Coronary artery (tissue), 2 donors: ENCODE data around the gene OR2AT4.
"Not testable (repeated sequence)": the region's sequence is repeated elsewhere in the genome, so short reads cannot be mapped to it uniquely, and the experiment has no call there.

Source experiments
- DNase-seq: peaks from one replicate; pipeline ENCODE4 v3.0.0-alpha.2; 2017; ENCODE audit warnings: low spot score
- H3K27ac ChIP-seq, 2 donors: fragments of 200-600 bp; sonication (generic); one replicate each; pipeline ENCODE4 v1.5.1; 2016 to 2019
- H3K4me3 ChIP-seq: fragments of 200-600 bp; sonication (generic); 2 replicates; pipeline ENCODE4 v1.5.1; 2016; ENCODE audit warnings: mild to moderate bottlenecking, moderate library complexity
- CTCF ChIP-seq: fragments of 200-600 bp; sonication (generic); IDR thresholded peaks from one replicate; pipeline ENCODE4 v1.5.1; 2019; ENCODE audit warnings: antibody characterized with exemption

The OR2AT4 gene

DNA sequence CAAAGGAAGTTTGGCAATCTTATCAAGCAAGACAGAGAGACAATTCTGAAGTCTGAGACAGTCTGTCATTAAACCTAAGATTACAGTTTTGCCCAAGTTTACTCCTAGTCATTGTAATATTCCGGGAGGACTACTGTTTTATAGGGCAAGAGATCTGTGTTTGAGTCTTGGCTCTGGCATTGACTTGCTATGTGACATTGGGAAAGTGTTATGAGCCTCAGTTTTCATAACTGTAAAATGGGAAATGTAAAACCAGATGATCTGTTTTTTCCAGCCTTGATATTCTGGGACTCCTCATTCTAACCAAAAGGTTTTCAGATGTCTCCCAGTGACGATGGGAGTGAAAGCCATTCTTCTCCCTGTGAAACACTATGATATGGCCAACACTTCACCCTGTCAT, 29.9 kb upstream of the OR2AT4 start:
- no peak overlapping the region for H3K27ac ChIP-seq
- DNase-seq: no peak
- TF ChIP-seq CTCF: no peak
- no peak overlapping the region for H3K4me3 ChIP-seq

DNA sequence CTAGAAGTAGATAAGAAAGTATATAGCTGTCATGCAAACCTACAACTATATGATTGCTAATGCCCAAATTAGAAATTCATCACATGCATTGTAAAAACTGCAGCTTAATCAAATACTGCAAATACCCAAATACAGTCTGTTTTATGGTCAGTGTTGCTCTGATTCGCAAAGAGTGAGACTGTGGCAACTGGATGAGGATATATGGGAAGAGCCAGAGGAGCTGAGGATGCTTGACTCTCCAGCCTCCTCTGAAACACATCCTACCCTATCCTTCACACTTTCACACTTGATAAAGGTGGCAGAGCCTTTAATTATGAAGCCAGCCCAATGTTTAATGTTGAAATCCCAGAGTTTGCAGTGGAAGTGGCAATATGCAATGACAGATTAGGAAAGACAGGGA, 21.9 kb upstream of the OR2AT4 start:
- Histone ChIP-seq H3K27ac (no peak overlapping the region), H3K4me3 (no peak overlapping the region)
- DNase-seq: no peak
- no peak for TF ChIP-seq CTCF

DNA sequence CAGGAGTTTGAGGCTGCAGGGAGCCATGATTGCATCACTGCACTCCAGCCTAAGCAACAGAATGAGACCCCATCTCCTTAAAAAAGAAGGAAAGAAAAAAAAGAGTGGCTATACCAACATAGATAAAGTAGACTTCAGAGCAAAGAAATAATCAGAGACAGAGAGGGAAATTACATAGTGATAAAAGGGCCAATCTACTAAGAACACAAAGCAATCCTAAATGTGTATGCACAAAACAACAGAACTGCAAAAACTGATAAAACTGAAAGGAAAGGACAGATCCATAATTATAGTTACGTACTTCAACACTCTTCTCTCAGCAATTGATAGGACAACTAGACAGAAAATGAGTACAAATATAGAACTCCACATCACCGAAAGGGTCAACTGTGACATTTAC, 17.8 kb upstream of the OR2AT4 start:
- Histone ChIP-seq H3K27ac (no peak overlapping the region), H3K4me3 (no peak overlapping the region)
- no peak for TF ChIP-seq CTCF
- DNase-seq: no peak

- DNase-seq: no peak
- TF ChIP-seq CTCF: no peak
- Histone ChIP-seq H3K4me3 (no peak overlapping the region), H3K27ac (no peak overlapping the region)
Observed at GRCh38 chr11:75113030-75113429, 16.4 kb upstream of the OR2AT4 start.

DNA sequence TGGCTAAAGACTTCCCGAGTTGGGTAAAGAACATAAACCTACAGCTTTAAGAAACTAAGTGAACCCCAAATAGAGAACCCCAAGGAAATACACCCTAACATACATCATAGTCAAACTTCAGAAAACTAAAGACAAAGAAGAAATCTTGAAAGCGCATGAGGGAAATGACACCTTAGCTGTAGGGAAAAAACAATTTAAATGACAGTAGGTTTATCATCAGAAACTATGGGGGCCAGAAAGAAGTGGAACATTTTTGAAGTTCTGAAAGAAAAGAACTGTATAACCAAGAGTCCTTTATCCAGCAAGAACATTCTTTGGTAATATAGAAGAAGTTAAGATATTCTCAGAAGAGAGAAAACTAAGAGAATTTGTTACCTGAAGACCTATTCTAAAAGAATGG, 15.5 kb upstream of the OR2AT4 start:
- Histone ChIP-seq H3K27ac (no peak overlapping the region), H3K4me3 (no peak overlapping the region)
- no peak for TF ChIP-seq CTCF
- no peak for DNase-seq

DNA sequence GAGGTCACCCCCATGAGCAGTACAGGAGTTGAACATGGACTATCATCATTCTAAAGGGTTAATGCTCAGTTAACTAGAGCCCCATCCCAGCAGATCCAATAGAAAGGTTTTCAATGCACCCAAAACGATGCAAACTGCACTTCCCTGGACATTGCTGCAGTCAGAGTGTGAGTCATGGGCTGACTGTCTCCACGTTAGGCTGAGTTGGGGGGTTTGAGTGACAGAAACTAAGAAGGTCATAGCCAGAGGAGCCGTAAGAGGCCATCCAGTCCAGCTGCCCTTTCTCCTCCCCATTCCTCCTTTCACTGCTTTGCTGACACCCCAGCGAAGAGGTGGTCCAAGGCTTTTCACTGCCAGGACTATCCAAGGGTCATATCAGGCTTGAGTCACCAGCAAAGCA, 10.5 kb upstream of the OR2AT4 start:
- DNase-seq: no peak
- H3K4me3 ChIP-seq: no peak overlapping the region
- no peak for TF ChIP-seq CTCF
- no peak overlapping the region for H3K27ac ChIP-seq

- not testable (repeated sequence) for DNase-seq, H3K4me3 ChIP-seq, H3K27ac ChIP-seq
Observed at GRCh38 chr11:75105967-75106681, 9.4 kb upstream of the OR2AT4 start.
